Hair follicle dermal papilla cell (primary cell): ENCODE measurements around the gene MAGEA1. TPM values are rescaled to one million over a fixed set of nuclear protein-coding genes. Genes with fewer than 3 reads are reported as not detected.

Source experiments
- total RNA-seq: library from RNA; depleted of rRNA; stranded (reverse); fragments of >200 nt; gene quantifications from 2 replicates; pipeline ENCODE4 v1.2.3, GENCODE V29; 2012

The MAGEA1 gene
- total RNA-seq = not detected in 2 replicates

GRCh38 chrX:153179131-153179530, at the start of gene MAGEA1:
MAGEA1 (plus strand) TSS chrX:153179284; CDS start chrX:153182390, 3,106 bp downstream.

Other genes starting within 250 kb of the MAGEA1 start
- gene PNMA5, start 185.2 kb upstream of the MAGEA1 start, total RNA-seq = not detected in 2 replicates
- 0.12 TPM in 1 of 2 replicates, not detected in the other for gene PNMA3, start 122.8 kb upstream of the MAGEA1 start, total RNA-seq
- 2.4 and 4.4 TPM in 2 replicates for gene PNMA6A, start 106.8 kb upstream of the MAGEA1 start, total RNA-seq
- not detected in 2 replicates for gene PNMA6F, start 142.5 kb downstream of the MAGEA1 start, total RNA-seq
- 20.2 and 20.3 TPM in 2 replicates for gene ZNF275, start 154.9 kb downstream of the MAGEA1 start, total RNA-seq
- gene PNMA6E, start 222.1 kb downstream of the MAGEA1 start, total RNA-seq = not detected in 2 replicates
- gene ZFP92, start 232.2 kb downstream of the MAGEA1 start, total RNA-seq = under 0.01 and 0.12 TPM in 2 replicates